GM12872 (cell line): Measurements from ENCODE around the gene HCAR2.

Source experiments
- CTCF ChIP-seq: IDR thresholded peaks from 3 replicates; pipeline ENCODE4 v1.5.1; 2011; ENCODE audit warnings: low read depth, mild to moderate bottlenecking, low read length, moderate library complexity; ENCODE audit not compliant: insufficient read depth

Gene HCAR2

GRCh38 chr12:122661938-122662337, 41.2 kb downstream of the HCAR2 start:
- no peak for TF ChIP-seq CTCF

- TF ChIP-seq CTCF, result no peak
Observed at GRCh38 chr12:122661246-122661645, 41.9 kb downstream of the HCAR2 start.

- no peak for TF ChIP-seq CTCF
Observed at GRCh38 chr12:122659579-122659978, 43.6 kb downstream of the HCAR2 start.

GRCh38 chr12:122656298-122656697, 46.9 kb downstream of the HCAR2 start:
- TF ChIP-seq CTCF, result no peak

- no peak for TF ChIP-seq CTCF
Observed at GRCh38 chr12:122651520-122652224, 51.5 kb downstream of the HCAR2 start.
